Activated CD4-positive, CD25-positive, alpha-beta regulatory T cell treated with anti-CD3 and anti-CD28 coated beads, Interleukin-2, amount 50 U/mL, for 72 hours (primary cell): Measurements from ENCODE around the gene KCNAB3.

Experiments used
- DNase-seq: peaks from one replicate; pipeline ENCODE4 v3.0.0; 2021

The KCNAB3 gene

DNA sequence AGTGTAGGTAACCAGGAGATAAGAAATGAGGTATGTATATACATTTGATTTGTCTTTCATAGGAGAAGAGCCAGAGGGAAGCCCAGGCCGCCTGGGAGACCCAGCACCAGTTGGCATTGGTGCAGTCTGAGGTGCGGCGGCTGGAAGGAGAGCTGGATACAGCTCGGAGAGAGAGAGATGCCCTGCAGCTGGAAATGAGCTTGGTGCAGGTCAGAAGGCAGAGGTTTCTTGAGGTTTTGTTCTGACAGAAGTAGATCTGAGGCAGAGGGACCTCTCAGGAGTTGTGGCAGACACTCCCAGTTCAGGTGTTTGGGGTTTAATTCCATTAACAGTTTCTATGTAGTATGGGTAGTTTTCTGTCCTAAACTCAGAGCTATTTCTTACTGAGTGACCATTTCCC, 10.4 kb upstream of the KCNAB3 start:
- DNase-seq: no peak

DNA sequence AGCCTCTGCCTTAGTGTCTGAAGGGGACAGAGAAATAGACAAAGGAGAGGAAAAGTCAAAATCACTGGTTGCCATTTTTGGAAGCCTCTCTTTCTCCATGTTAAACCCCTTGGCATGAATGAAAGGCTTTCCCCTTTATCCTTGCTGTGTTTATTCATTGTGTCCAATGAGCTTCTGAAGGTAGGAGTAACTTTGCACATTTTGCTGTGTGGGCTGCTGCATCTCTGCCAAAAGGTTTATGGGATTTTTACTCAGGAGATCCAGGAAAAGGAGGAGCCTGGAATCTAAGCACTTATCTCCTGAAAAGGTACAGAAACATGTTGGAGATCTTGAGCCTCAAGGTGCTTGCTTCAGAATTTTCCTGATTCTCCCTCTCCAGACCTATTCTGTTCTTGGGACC, 6.2 kb upstream of the KCNAB3 start:
- DNase-seq: no peak

DNA sequence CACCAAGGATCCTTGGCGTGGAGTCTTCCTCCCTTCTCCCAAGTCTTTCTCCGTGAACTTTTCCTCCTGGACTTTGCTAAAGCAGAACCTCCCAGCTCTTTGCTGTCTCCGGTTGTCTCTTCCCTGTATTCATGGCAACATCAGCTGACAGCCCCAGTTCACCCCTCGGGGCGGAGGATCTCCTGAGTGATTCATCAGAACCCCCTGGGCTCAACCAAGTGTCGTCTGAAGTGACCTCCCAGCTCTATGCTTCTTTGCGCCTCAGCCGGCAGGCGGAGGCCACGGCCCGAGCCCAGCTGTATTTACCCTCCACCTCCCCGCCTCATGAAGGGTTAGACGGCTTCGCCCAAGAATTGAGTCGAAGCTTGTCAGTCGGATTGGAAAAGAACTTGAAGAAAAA, 3.3 kb upstream of the KCNAB3 start:
- DNase-seq: peak; percentile 40

DNA sequence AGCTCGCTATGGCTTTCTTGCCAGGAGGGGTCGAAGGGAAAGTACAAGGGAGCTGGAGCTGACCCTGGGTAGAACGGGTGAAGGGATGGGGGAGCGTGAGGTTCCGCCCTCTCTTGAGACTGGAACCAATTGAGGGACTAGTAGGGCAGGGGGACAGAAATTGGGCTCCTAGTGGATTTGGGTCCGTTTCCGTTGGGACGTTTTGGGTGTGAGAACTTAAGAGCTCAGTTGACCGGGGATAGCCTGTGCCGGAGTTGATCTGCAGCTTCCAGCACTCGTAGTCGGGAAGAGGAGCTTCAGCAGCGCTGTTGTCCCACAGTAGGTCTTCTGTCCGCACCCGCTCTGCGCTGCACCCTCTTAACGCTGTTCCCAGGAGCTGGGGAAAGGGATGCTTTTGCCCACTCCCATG, 2.8 kb upstream of the KCNAB3 start:
- peak; percentile 43 for DNase-seq

DNA sequence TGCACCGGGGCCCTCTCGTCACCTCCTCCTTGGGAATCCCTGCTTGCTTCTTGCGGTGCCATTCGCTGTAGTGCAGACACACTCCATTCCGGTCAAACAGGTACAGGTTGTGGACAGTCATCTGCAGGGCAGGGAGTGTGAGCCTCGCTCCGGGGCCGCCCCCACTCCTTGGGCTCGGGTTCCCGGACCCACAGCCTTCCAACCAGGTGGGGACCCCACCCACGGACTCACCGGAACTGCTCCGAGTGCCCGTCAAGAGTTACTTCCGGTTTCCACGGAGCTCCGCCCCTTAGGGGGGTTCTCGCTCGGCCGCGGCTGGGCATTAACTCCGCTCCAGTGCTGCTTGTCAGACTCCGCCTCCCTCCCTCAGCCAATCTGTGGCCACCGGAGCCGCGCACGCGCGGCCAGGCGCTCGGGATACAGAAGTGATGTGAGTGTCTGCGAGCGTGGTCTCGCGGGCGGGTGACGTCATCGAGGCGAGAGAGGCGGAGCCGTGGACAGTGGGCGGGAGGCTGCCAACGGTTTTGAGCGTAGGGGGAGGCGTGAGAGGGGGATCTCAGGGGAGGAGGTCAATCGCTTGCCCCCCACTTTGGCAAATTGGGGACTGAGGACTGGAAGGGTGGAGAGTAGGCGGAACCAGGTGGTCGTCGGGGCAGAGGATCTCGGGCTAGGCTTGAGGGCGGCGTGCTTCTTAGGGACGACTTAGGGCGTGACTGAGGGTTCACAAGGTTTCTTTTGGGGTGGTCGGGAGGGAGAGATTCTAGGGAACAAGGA, 2.2 kb upstream of the KCNAB3 start, which contains the start of the genes CNTROB and TRAPPC1:
Gene CNTROB (plus strand): TSS at position 498 of the 774 bp plus-strand sequence. CDS start 874 bp downstream, outside the sequence.
Gene TRAPPC1 (minus strand): TSS at position 238 of the 774 bp plus-strand sequence. CDS start 117 bp downstream, at position 121.
- peak; percentile 100 for DNase-seq

DNA sequence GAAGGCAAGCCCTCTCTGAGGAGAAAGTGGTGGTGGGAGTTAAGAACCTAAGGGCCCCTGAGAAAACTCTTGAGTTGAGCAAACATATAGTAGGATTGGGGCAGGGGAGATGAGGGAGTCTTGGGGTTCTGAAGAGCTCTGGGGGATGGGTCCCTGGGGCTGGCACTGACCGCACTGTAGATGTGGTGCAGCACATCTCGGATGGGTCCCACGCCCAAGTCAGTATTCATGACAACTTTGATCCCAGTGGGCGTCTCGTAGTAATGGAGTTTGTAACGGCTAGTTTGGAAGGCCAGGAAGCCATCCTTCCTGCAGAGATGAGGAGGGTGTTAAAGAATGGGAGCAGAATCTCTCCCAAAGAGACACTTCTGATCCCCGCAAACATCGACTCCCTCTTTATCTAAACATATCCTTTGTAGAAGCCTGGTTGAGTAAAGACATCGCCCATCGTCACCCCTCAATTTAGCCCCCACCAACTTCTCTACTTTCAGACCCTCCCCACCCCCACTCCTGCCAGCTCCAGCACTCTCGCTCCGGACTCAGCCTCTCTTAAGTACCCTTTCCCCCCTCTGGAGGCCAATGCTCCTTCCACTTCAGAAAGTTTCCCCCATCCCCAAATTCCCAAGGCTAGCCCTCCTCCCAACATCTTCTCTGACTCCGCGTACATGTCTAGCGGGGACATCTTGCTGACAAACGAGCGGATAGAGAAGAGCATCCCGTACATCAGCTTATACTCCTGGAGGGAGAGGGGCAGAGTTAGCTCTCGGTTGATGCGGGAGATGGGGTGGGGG, 1.4 kb upstream of the KCNAB3 start:
- no peak for DNase-seq

DNA sequence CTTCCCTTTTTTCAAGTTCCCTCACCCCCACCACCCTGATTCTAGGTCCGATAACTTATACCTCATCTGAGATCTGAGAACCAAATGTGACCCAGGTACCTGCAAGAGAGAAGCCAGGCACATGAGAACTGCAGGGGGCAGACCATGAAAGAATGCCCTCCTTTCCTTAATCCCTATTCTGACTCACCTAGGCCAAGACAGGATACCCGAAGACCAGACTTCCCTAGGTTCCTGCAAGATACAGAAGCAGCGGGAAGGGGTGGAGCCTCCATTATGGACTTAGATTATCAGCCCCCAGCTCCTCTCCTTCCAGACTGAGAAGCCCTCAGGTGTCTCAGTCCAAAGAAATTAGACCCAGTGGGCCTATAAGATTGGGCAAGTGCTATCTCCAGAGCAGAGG, 2.1 kb downstream of the KCNAB3 start:
- DNase-seq: no peak

DNA sequence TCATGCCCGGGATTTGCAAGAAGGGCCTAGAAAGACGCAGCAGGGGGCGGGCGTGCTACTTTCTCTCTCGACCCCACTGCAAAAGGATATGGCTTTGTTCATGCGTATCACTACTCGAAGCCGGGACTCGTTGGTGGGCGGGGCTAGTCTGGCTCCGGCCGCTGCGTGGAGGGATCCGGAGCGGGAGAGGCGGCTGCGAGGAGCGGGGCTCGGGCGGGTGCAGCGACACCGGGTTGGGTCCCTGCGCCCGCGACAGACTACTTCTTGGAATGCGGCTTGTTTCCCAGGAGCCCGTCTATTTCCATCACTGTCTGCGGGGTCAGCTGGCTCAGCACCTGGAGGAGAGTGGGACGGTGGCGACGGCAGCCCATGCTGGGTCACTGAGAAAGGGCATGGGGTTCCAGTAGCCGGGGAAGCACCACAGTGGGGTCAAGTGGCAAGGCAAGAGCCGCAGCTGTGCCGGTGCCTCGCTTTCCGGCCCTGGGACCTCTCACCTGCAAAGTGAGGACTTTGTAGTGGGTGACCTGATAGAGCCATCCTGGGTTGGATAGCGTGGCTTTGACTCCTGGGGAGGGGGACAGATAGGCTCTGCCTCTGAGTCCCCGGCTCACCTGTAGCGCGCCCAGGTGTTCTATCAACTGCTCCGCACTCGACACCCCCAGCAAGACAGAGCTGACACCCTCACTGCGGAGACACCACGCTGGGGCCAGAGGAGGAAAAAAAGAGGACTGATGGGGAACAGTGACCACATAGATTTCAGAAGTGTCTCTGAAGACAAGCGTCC, 6.6 kb downstream of the KCNAB3 start:
- peak; percentile 74 for DNase-seq

DNA sequence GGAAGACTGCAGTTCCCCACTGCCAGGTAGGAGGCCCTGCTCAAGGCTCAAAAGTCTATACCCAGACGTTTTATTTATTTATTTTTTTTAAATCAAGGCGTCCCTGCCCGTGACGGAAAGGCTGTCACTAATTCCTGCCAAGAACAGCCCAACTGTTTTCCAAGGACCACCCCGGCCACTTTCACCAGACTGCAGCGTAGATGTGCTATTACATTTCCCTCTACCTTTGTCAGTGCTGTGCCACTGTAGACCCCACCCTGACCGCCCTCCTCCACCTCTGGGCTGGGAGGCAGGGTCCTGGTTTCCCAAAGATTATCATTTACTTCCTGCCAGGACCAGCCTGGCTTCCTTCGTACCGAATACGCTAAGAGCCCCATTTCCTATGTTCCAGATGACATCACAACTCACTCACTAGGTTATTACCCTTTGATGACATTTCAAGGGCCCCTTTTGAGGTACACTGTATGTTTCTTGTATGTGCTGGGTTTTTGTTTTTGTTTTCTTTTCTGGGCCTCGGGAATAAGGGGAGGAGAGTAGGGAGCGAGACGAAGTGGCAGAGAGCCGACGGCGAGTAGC, 7.3 kb downstream of the KCNAB3 start:
- no peak for DNase-seq

DNA sequence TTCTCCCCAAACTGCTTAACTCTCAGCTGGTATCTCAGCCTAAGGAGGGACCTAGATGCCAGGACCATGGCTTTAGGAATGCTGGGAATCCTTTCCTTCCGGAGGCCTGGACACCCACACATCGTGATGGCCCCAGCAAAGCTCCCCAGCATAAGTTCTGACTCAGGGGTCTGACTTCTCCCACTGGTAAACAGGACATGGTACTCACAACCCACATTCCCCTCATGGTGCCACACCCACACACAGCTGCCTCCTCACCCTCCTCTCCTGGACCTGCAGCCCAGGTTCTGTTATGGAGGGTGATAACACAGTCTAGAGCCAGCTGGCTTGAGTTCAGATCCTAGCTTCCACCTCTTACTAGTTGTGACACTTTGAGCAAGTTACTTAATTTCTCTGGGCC, 12.8 kb downstream of the KCNAB3 start:
- DNase-seq: no peak

DNA sequence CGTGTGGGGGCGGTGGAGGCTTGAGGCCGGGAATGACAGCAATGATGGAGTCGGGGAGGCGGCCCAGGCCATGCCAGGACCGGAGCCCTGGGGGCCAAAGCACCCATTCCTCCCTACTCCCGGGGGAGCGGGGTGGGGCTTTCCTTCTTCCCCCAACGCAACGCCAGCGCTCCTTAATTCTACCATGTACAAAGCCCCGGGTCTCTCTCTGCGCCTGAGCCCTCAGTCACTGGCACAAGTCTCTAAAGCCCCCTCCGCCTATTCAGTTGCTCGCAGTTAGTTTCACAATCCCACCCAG, 13.3 kb downstream of the KCNAB3 start:
- no peak for DNase-seq

DNA sequence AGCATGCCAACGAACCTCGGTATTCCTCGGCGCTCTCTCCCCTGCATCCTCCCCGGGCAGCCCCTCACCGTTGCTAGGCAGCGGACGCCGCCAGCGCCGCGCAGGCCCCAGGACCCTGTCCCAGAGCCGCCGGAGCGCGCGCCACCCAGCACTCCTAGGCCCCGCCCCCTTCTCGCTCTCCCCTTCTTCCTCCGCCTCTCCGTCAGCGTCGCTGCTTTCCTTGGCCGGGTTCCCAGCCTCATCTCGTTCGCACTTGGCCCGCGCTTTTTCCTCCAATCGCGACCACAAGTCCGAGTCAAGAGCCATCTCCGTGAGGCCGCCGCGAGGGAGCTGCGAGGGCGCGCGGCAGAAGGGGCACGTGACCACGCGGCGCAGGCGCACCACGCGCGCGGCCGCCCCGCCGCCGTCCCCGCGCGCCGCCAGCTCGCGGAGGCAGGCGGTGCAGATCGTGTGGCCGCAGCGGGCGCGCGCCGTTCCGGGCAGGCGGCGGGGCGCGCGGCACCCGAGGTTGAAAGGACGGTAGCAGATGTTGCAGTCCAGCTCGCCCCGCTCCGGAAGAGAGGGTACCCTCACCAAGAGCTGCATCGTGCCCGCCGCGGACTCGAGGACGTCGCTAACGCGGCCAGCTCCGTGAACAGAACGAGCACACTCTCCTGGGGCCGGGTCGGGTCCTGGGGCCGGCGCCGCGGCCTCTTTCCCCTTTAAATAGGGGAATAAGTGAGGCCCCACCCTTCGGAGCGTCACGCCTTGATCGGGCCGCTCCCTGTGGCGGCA, 13.9 kb downstream of the KCNAB3 start, which contains the start of gene RNF227:
Gene RNF227 (minus strand): TSS at position 679 of the 774 bp plus-strand sequence. CDS start 94 bp downstream, at position 585.
- peak; percentile 85 for DNase-seq

DNA sequence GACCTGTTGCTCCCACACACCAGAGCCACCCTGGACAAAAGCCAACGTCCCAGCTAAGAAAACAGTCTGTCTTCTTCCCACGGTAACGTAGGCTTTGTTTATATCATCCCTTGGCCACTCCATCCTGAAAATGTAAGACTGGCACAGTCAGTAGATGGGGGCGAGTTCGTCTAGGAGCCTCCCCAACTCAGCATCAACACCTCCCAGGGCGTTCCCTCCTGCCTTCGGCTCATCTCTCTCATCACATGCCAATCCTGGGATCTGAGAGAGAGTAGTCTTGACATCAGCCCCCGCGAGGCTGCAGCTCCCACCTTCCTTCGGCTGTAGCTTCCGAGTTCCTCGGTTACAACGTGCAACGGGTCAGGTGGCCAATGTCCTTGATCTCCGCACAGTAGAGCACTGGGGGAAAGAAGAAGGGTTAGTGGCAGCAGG, 14.5 kb downstream of the KCNAB3 start:
- no peak for DNase-seq

DNA sequence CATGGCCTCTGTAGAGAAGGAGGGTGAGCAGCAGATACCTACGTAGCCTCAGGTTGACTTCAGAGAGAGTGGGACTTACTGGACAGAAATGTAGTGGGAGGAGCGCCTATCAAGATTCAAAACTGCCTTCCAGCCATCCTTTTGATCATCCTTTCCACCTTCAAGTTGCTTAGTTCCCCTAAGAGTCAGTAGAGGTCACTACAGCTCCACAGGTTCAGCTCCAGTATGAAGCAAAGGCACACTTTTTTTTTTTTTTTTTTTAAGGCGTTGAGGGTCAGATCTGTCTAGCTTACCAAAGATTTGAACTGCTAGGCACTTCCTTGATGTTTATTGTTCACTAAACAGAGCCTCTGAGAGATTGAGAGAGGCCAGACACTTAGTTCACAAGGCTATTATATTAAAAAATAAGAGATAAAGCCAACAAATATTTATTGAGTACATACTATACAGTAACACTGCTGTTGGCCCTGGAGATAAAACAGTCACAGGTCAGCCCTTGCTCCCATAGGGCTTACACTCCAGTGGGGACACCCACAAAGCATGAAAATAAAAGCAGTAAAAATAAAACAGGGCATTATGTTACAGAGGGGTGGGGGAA, 16.6 kb downstream of the KCNAB3 start:
- no peak for DNase-seq

DNA sequence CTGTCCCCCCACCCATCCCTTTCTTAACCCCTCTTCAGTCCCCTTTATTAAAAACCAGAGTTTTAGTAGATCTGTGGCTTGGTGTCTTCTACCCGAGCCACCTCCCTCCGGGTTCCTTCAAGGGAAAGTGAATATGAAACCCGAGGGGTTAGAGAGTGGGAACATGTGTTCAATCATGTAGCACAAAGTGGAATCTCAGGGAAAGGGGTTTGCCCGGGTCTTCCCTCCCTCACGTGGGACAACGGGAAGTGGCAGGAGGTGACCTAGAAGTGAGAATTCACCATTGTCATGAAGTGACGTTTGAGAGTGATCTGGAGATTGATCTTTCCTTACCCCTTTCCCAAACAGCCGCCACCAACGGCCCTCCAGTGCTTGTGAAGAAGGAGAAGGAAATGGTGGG, 18.5 kb downstream of the KCNAB3 start:
- no peak for DNase-seq

DNA sequence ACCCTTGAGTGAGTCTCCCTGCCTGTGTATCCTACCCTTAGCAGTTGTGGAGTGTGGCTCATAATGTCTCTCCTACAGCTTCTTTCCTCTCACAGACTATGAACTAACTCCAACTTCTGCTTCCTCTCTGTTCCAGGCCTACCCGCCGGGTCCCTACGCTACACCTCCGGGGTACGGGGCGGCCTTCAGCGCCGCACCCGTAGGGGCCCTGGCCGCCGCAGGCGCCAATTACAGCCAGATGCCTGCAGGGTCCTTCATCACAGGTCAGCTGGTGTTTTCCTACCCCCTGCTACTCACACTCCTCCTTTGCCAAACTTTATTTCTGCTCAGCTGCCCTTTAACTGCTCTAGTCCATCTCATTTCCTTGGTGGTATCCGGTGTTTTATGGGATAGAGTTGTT, 18.9 kb downstream of the KCNAB3 start:
- DNase-seq: no peak

DNA sequence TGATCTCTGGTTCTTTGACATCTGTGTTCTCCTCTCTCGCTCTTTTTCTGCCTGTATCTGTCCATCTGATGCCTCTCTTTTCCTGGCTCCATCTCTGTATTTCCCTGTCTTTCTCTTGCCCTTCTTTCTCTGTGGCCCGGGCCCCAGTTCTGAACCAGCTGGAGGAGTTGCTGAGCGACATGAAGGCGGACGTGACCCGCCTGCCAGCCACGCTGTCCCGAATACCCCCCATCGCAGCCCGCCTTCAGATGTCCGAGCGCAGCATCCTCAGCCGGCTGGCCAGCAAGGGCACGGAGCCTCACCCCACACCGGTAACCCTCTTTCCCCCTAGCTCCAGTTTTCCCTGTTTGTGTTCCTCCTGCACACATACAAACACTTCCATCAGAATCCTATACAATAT, 19.4 kb downstream of the KCNAB3 start:
- DNase-seq: no peak

DNA sequence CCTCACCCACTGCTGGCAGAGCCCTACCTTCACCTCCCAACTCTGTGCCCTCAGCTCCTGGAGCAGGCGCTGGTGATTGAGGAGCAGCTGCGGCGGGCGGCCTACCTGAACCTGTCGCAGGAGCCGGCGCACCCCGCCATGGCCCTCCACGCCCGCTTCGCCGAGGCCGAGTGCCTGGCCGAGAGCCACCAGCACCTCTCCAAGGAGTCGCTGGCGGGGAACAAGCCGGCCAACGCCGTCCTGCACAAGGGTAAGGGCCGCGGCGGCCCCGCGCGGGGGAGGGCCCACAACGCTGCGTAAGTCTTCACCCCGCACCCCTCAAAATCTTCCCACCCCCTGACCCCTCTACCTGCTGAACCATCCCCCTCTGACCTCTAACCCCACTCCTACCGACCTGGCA, 20.6 kb downstream of the KCNAB3 start:
- no peak for DNase-seq

DNA sequence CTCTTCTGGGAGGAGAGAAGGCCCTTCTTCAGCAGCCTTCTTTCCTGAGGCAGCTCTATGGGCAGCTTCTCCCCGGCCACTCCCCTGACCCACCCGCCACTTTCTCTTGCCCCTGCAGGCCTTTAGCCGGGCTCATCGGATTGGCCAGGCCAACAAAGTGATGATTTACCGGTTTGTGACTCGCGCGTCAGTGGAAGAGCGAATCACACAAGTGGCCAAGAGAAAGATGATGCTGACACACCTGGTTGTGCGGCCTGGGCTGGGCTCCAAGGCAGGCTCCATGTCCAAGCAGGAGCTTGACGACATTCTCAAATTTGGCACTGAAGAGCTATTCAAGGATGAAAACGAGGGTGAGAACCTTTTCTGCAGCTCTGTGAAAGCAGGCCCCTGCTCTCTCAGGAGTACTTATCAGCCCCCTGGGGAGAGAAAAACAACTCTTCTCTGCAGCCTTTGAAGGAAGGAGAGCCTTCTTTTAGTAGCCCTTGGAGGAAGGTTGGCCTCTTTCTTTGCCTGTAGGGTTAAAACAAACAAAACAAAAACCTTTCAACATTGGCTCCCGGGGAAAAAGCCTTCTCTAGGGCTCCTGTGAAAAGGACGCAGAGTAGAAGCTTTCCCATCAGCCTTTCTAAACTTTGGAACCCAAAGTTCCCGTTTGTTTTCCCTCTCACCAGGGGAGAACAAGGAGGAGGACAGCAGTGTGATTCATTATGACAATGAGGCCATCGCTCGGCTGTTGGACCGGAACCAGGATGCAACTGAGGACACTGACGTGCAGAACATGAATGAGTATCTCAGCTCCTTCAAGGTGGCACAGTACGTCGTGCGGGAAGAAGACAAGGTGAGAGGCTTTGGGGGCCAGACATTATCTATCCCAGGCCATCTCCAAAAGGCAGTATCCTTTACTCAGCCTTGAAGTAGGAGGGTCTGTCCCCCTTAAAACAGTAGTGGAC, 26.2 kb downstream of the KCNAB3 start:
- no peak for DNase-seq

DNA sequence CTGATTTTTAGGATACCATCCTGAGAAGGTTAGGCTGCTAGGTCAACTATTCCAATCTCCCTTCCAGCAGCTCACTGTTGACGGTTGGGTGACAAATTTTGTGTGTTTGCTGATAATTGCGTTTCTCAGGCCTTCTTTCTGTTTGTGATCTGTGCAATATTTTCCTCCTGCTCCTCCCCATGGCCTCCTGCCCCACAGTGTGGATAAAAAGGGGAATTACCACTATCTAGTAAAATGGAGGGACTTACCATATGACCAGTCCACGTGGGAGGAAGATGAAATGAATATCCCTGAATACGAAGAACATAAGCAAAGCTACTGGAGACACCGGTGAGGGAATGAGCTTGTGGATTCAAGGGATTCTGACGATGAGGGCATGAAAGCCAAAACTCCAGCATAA, 31.9 kb downstream of the KCNAB3 start:
- no peak for DNase-seq

DNA sequence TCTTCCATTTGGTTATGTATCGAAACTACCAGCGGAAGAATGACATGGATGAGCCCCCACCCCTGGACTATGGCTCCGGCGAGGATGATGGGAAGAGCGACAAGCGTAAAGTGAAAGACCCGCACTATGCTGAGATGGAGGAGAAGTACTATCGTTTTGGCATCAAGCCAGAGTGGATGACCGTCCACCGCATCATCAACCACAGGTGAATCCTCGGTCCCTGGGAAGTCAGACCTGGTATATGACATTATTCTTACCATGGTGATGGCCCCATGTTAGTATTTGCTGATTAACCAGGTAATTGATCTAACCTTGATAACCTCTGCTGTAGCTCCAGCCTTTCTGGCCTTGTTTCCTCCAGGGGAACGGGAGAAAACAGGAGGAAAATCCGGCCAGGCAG, 32.6 kb downstream of the KCNAB3 start:
- no peak for DNase-seq
